IgD-negative memory B cell (primary cell): Measurements from ENCODE around the gene CUX1. TPM values are rescaled to one million over a fixed set of nuclear protein-coding genes. Genes with fewer than 3 reads are reported as not detected.
"Not testable (repeated sequence)": the region's sequence is repeated elsewhere in the genome, so short reads cannot be mapped to it uniquely, and the experiment has no call there.

Experiments
- H3K27ac Mint-ChIP-seq, 3 donors: one replicate each; pipeline ENCODE4 v1.8.0; 2020 to 2022; ENCODE audit warnings: mild to moderate bottlenecking in 3 of 3, mixed read lengths in 3 of 3, moderate library complexity in 1 of 3
- H3K27me3 Mint-ChIP-seq: one replicate; pipeline ENCODE4 v1.8.0; 2021; ENCODE audit warnings: mixed read lengths
- H3K36me3 Mint-ChIP-seq: one replicate; pipeline ENCODE4 v1.8.0; 2020; ENCODE audit warnings: mild to moderate bottlenecking, mixed read lengths
- H3K4me1 Mint-ChIP-seq, 3 donors: one replicate each; pipeline ENCODE4 v1.8.0; 2020 to 2022; ENCODE audit warnings: mixed read lengths in 3 of 3, mild to moderate bottlenecking in 1 of 3
- H3K4me3 Mint-ChIP-seq, 4 donors: one replicate each; pipeline ENCODE4 v1.8.0; 2020 to 2022; ENCODE audit warnings: mild to moderate bottlenecking in 4 of 4, mixed read lengths in 4 of 4, moderate library complexity in 3 of 4
- H3K9me3 Mint-ChIP-seq, 3 donors: one replicate each; pipeline ENCODE4 v1.8.0; 2020 to 2021; ENCODE audit warnings: mixed read lengths in 3 of 3, mild to moderate bottlenecking in 1 of 3
- polyA plus RNA-seq: library from polyadenylated mRNA; unstranded; fragments of 300-500 nt; fragmentation: Illumina TruSeq; gene quantifications from one replicate; pipeline ENCODE4 v1.2.3, GENCODE V29; 2021

CUX1 gene
- polyA plus RNA-seq, 1 donor from 2014 or later, result 22.2 TPM

- H3K27ac Mint-ChIP-seq, result peak overlapping the region in 1 of 3 donors; percentile 85
- peaks cover 0 to 3% (median 0%) of the 10 kb centered on the region in 3 donors for H3K4me1 Mint-ChIP-seq
- H3K36me3 Mint-ChIP-seq, result peaks cover 2% of the 10 kb centered on the region
- no peak overlapping the region for H3K4me3 Mint-ChIP-seq
- no peaks in the 10 kb centered on the region for H3K9me3 Mint-ChIP-seq
- no peaks in the 10 kb centered on the region for H3K27me3 Mint-ChIP-seq
These were observed 102.1 kb downstream of the CUX1 start for GRCh38 chr7:101919363-101920115.

GRCh38 chr7:101921061-101921460, 103.6 kb downstream of the CUX1 start:
- Mint-ChIP-seq H3K27ac (peak overlapping the region in 1 of 3 donors; percentile 40), H3K36me3 (peaks cover 2% of the 10 kb centered on the region), H3K4me1 (peaks cover 0 to 6% (median 0%) of the 10 kb centered on the region in 3 donors), H3K4me3 (no peak overlapping the region), H3K27me3 (no peaks in the 10 kb centered on the region), H3K9me3 (no peaks in the 10 kb centered on the region)

DNA sequence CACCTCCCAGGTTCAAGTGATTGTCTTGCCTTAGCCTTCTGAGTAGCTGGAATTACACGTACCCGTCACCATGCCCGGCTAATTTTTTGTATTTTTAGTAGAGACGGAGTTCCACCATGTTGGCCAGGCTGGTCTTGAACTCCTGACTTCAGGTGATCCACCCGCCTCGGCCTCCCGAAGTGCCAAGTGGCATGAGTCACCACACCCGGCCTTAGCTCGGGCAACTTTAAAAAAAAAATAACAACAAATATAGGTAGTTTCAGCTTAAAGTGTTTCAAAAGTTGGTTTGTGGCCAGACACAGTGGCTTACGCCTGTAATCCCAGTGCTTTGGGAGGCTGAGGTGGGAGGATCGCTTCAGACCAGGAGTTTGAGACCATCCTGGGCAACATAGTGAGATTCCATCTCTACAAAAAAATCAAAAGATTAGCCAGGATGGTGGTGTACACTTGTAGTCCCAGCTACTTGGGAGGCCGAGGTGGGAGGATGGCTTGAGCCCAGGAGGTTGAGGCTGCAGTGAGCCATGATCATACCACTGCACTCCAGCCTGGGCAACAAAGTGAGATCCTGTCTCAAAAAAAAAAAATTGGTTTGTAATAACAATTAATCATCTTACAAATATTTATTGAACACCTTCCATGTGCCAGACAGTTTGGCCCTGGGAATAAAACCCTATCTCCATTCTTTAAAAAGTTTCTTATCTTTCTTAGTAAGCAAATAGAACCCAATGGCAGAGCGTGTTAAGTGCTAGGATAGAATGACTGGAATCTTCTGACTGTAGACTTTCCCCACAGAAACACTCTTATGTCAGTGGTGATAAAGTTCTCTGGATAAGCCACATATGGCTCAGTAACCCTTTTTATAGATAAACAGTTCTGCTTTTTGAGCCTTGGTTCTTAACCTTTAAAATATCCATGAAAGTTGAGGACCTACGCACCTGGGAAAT, 104.4 kb downstream of the CUX1 start:
- not testable (repeated sequence) for H3K9me3 Mint-ChIP-seq, H3K4me3 Mint-ChIP-seq, H3K36me3 Mint-ChIP-seq, H3K4me1 Mint-ChIP-seq, H3K27me3 Mint-ChIP-seq, H3K27ac Mint-ChIP-seq

GRCh38 chr7:101922631-101923601, 105.5 kb downstream of the CUX1 start:
- H3K4me1 Mint-ChIP-seq, result peaks cover 0 to 6% (median 2%) of the 10 kb centered on the region in 3 donors
- H3K27me3 Mint-ChIP-seq, result no peaks in the 10 kb centered on the region
- H3K27ac Mint-ChIP-seq, result no peak overlapping the region
- peaks cover 2% of the 10 kb centered on the region for H3K36me3 Mint-ChIP-seq
- no peak overlapping the region for H3K4me3 Mint-ChIP-seq
- no peaks in the 10 kb centered on the region for H3K9me3 Mint-ChIP-seq

GRCh38 chr7:101923602-101923985, 106.2 kb downstream of the CUX1 start:
- H3K27me3 Mint-ChIP-seq, result no peaks in the 10 kb centered on the region
- peaks cover 0 to 6% (median 2%) of the 10 kb centered on the region in 3 donors for H3K4me1 Mint-ChIP-seq
- peaks cover 2% of the 10 kb centered on the region for H3K36me3 Mint-ChIP-seq
- H3K4me3 Mint-ChIP-seq, result no peak overlapping the region
- H3K9me3 Mint-ChIP-seq, result no peaks in the 10 kb centered on the region
- no peak overlapping the region for H3K27ac Mint-ChIP-seq

DNA sequence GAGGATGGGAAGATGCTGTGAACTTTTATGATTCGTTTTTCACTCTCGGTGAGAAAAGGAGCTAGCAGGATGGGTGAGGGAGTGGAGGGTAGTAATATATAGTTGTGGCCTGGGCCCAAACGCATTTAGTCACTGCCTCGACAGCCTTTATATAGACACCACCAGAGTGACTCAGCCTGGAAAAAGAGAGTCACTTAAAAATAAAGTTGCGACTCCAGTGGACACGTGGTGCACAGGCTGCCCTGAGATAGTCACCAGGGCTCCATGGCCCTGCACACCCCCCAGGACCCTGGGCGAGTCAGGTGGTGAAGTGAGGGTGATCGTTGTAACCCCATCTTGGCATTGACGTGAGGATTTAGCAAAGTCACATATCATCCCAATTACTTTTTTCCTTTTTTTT, 106.7 kb downstream of the CUX1 start:
- H3K36me3 Mint-ChIP-seq, result peaks cover 3% of the 10 kb centered on the region
- H3K4me1 Mint-ChIP-seq, result peaks cover 0 to 6% (median 3%) of the 10 kb centered on the region in 3 donors
- no peaks in the 10 kb centered on the region for H3K9me3 Mint-ChIP-seq
- H3K27me3 Mint-ChIP-seq, result no peaks in the 10 kb centered on the region
- no peak overlapping the region for H3K4me3 Mint-ChIP-seq
- no peak overlapping the region for H3K27ac Mint-ChIP-seq

DNA sequence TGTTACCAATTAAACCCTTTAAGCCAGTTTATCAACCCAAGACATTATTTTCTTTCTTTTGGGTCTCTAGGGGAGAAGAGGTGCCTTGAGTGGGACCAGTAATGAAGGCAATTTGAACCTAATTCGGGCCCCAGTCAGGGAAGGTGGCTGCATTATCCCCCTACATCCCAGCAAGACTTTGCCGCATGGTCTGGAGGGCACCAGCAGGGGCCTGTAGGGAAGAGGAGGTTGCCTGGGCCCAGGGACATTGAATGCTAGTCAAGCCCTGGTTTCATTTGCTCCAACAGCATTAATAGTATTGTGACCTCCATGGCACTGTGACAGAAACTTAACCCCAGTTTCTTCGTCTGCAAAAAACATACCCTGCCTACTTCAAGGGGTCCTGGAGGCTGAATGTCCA, 108.8 kb downstream of the CUX1 start:
- H3K27me3 Mint-ChIP-seq, result no peaks in the 10 kb centered on the region
- peaks cover 0 to 5% (median 3%) of the 10 kb centered on the region in 3 donors for H3K9me3 Mint-ChIP-seq
- peaks cover 8% of the 10 kb centered on the region for H3K36me3 Mint-ChIP-seq
- H3K4me3 Mint-ChIP-seq, result no peak overlapping the region
- peak overlapping the region in 1 of 3 donors; percentile 40 for H3K27ac Mint-ChIP-seq
- H3K4me1 Mint-ChIP-seq, result peaks cover 0 to 6% (median 3%) of the 10 kb centered on the region in 3 donors

- H3K9me3 Mint-ChIP-seq, result peaks cover 0 to 5% (median 3%) of the 10 kb centered on the region in 3 donors
- no peaks in the 10 kb centered on the region for H3K27me3 Mint-ChIP-seq
These were observed 110.0 kb downstream of the CUX1 start for GRCh38 chr7:101927389-101927788.

GRCh38 chr7:101927802-101928201, 110.4 kb downstream of the CUX1 start:
- Mint-ChIP-seq H3K27ac (no peak overlapping the region), H3K4me1 (peaks cover 0 to 6% (median 3%) of the 10 kb centered on the region in 3 donors), H3K36me3 (peaks cover 8% of the 10 kb centered on the region), H3K4me3 (no peak overlapping the region), H3K9me3 (peaks cover 0 to 5% (median 3%) of the 10 kb centered on the region in 3 donors), H3K27me3 (no peaks in the 10 kb centered on the region)

More at GRCh38 chr7:101927389-101927788, 110.0 kb downstream of the CUX1 start:
- Mint-ChIP-seq H3K36me3 (peaks cover 8% of the 10 kb centered on the region), H3K4me3 (no peak overlapping the region), H3K27ac (no peak overlapping the region), H3K4me1 (peaks cover 0 to 6% (median 3%) of the 10 kb centered on the region in 3 donors)

- no peaks in the 10 kb centered on the region for H3K27me3 Mint-ChIP-seq
- H3K27ac Mint-ChIP-seq, result no peak overlapping the region
- peaks cover 0 to 5% (median 3%) of the 10 kb centered on the region in 3 donors for H3K9me3 Mint-ChIP-seq
- H3K36me3 Mint-ChIP-seq, result peaks cover 8% of the 10 kb centered on the region
- peaks cover 10 to 13% (median 11%) of the 10 kb centered on the region in 3 donors for H3K4me1 Mint-ChIP-seq
- no peak overlapping the region for H3K4me3 Mint-ChIP-seq
These were observed 111.8 kb downstream of the CUX1 start for GRCh38 chr7:101929256-101929655.

DNA sequence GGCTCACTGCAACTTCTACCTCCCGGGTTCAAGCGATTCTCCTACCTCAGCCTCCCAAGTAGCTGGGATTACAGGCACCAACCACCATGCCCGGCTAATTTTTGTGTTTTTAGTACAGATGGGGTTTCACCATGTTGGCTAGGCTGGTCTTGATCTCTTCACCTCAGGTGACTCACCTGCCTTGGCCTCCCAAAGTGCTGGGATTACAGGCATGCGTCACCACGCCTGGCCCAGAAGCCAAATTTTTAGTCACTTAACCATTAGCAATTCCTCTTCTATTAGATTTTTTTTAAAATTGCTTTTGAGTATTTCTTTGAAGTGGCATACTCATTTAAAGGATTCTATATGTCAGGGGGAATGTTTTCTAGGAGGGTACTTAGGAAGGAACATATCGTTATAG, 112.5 kb downstream of the CUX1 start:
- H3K9me3 Mint-ChIP-seq, H3K27ac Mint-ChIP-seq, H3K36me3 Mint-ChIP-seq, H3K4me3 Mint-ChIP-seq, H3K27me3 Mint-ChIP-seq: not testable (repeated sequence)
- peaks cover 10 to 14% (median 11%) of the 10 kb centered on the region in 3 donors for H3K4me1 Mint-ChIP-seq

DNA sequence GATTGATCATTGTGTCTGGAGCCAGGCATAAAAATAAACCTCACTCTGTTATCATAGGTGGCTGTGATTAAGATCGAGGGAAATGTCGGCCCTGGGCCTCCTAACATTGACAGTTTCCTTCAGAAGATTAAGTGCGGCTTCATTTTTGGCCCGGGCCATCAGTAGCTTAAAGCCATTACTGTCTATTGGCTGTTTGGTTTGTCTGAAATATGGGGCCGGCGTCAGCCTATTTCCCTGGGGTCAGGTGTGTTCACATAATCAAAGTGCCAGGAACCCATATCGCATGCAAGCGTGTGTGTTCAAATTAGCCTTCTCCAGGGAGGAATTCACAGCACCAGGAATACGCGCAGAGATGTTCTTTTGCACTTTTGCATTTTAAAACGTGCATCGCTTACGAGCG, 114.7 kb downstream of the CUX1 start:
- Mint-ChIP-seq H3K9me3 (peaks cover 0 to 5% (median 3%) of the 10 kb centered on the region in 3 donors), H3K27me3 (peaks cover 2% of the 10 kb centered on the region), H3K36me3 (peaks cover 8% of the 10 kb centered on the region), H3K4me3 (no peak overlapping the region), H3K27ac (no peak overlapping the region), H3K4me1 (peaks cover 10 to 23% (median 22%) of the 10 kb centered on the region in 3 donors)

DNA sequence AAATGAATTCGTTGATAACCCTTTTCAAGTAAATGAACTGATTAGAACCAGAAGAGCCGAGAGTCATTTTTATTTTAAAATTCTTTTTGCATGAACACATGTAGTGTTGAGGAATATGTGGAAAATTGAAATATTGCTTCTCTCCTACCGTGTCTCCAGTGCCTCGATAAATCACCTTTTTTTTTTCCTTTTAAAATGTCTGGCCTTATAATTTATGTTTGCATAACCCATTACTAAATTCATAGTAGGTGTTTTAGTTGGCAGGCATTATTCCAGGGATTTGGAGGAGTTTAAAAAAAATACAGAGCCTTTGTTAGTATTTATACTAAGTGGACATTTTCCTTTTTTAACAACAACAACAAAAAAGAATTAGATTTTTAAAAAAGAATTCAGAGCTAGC, 115.6 kb downstream of the CUX1 start:
- Mint-ChIP-seq H3K4me1 (peaks cover 10 to 23% (median 23%) of the 10 kb centered on the region in 3 donors), H3K9me3 (peaks cover 0 to 5% (median 3%) of the 10 kb centered on the region in 3 donors), H3K27me3 (peaks cover 2% of the 10 kb centered on the region), H3K4me3 (peak overlapping the region in 2 of 4 donors; percentile 76 to 92), H3K27ac (peak overlapping the region in 1 of 3 donors; percentile 47), H3K36me3 (peaks cover 8% of the 10 kb centered on the region)

DNA sequence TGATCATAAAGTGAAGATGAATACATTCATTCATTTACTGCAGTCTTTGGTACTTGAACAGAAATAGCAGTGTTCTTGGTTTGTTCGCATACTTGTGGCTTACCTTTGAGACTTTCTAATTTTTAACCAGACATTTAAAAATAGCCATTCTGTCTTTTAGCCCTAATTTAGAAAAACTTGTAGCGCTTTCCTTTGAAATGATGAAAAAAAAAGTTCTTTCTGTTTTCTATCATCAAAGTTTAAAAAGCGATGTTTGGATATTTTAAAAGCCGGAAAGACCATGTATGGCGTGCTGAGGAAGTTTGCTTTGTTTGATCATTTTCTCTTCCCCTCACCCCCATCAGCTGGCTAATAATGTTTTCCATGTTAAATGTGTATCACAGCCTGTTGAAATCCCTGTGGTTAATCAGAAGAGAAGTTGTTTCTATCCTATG, 116.3 kb downstream of the CUX1 start:
- peaks cover 0 to 5% (median 3%) of the 10 kb centered on the region in 3 donors for H3K9me3 Mint-ChIP-seq
- H3K27ac Mint-ChIP-seq, result peak overlapping the region in 1 of 3 donors; percentile 1
- H3K27me3 Mint-ChIP-seq, result peaks cover 2% of the 10 kb centered on the region
- H3K4me1 Mint-ChIP-seq, result peaks cover 14 to 25% (median 23%) of the 10 kb centered on the region in 3 donors
- peak overlapping the region; percentile 35 to 92 (median 74) for H3K4me3 Mint-ChIP-seq
- peaks cover 8% of the 10 kb centered on the region for H3K36me3 Mint-ChIP-seq
